Left renal cortex interstitium (tissue), 4 donors: Measurements from ENCODE around the gene CACNA1I. TPM values are rescaled to one million over a fixed set of nuclear protein-coding genes. Genes with fewer than 3 reads are reported as not detected.

Experiments
- DNase-seq, 4 donors: peaks; one replicate each; pipeline ENCODE4 v3.0.0-alpha.2; 2013; ENCODE audit warnings: low read depth in 4 of 4, low spot score in 2 of 4, missing footprints in 1 of 4
- polyA plus RNA-seq, 4 donors: library from polyadenylated mRNA; unstranded; fragments of 120-200 nt; gene quantifications; one replicate each; pipeline ENCODE4 v1.2.1, GENCODE V29; 2013; ENCODE audit not compliant: insufficient read length in 4 of 4

CACNA1I gene
- polyA plus RNA-seq, 4 donors = 0.04 to 0.13 (median 0.06) TPM

DNA sequence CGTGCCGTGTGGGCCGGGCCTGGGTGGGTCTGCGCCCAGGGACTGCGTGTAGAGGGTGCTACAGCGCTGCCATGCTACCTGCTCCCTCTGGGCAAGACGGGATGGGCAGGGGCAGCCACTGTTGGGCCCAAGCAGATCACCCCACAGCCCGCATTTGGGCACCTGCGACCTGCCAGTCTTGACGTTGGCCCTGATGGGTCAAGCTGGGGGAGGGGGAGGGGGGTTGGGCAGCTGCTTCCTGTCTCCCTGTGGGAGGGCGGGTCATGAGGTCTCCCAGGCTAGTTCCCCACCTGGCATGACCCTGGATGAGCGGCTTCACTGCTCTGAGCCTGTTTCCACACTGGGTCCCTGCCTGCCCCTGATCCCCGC, 35.2 kb upstream of the CACNA1I start:
- DNase-seq = no peak

DNA sequence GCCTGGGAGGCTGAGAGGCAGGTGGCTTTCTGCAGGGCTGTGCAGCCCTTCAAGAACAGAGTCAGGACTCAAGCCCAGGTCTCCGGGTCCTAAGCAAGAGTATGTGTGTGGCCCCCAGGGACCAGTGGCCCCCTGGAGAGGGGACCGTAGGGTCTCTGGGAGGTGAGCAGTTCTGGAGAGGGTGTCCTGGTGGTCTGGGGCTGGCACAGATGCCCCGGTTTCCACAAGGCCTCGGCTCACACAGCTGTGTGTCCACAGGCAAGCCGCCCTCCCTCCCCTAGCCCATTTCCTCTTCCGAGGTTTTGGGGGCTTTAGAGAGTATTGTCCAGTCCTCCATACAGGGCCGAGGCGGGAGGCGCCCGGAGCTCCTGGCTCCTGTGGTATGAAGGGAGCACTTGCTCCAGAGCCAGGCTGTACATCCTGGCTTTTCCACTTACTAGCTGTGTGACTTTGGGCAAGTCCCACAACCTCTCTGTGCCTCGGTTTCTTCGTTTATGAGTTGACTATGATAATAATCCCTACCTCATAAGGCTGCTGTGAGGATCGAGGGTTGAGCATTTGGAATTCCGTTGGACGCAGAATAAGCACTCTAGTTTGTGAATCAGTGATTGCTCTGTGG, 34.6 kb upstream of the CACNA1I start:
- DNase-seq = no peak

DNA sequence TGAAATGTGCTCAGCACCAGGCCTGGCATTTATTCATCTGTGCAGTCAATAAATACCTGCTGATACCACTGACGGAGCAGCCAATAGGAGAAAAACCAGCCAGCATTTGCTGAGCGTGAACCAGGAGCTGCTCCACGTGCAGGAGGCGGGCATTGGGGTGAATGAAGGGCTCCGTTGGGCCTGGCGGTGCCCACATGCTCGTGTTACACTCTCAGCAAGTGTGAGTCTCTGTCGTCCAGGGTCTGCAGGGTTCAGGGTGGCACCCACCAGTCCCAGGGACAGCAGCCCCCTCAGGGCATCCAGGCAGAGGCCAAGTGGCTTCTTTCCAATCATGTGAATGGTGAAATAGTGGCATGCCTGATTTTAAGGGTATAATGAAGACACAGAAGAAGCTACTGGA, 33.8 kb upstream of the CACNA1I start:
- DNase-seq = no peak

DNA sequence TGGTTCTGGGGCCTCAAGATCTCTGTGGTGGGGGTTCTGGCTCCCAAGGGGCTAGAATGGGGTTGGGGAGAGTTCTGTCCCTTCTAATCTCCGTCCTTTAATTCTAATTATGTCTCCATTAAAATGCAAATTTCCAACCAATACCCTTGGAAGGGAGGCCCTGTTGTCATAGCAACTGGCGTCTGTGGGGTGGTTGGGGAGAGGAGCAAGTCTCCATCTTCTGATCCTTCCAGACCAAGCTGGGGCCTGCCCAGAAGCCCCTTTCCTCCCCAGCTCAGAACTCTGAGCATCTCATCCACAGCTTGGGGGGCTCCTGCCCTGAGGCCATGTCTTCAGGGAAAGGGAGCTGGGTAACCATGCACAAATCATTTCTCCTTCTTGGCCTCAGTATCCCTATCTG, 32.6 kb upstream of the CACNA1I start:
- no peak for DNase-seq

DNA sequence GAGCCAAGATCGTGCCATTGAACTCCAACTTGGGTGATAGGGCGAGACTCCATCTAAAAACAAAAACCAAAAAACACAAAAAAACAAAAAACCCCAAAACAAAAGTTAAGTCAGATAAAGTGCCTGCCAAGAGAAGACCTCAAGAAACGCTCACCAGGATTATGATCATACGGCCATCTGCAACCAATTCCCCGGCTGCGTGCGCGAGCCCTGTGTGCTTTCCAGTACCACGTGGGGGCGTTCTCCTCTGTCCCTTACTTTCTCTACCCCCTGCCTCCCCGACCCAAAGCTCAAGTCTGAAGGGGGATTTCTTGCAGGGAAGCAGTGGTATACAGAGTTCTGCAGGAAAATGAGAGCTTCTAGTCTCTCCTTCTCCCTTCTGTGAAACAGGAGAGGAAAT, 27.5 kb upstream of the CACNA1I start:
- no peak for DNase-seq

DNA sequence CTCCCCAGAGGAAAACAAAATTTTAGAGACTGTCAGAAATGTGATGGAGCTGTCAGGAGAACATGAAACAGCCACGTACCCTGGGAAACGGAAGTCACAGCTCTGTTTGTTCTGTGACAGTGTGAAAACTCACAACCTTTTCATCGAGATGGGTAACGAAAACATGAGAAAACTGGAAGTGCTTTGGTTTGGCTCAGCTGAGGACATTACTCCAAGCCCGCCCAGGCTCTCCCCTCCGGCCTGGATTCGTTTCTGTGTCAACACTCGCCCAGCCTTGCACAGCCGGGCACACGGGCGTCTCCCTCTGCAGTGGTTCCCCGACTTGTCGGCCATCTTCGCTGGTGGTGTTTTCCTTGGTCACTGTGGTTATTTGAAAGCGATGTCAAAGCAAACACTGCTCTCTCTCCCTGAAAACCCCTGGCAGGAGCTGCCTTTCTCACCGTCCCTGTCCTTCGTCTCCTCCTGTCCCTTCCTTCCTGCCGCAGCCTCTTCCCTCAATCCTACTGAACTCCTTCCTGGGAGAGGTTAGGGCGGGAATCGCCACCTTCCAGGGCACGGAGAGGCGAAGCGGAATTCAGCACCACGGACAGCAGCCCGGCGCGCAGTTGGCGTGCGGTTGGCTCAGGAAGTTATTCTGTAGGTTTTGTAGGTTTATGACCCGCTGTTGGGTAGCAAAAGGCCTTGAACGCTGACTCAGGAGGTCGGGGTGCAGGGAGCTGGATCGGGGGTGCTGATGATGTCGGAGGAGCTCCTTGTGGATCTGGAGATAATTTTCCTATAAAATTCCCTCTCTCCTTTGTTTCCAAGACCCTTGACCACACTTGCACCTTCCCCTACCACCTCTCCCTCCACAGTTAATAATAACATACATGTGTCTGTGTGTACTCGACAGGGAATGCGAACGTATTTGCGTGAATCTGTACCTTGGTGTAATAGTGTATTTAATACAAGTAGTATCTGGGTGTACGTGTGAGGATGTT, 24.9 kb upstream of the CACNA1I start:
- DNase-seq = peak in 2 of 4 donors; percentile 55 to 63

DNA sequence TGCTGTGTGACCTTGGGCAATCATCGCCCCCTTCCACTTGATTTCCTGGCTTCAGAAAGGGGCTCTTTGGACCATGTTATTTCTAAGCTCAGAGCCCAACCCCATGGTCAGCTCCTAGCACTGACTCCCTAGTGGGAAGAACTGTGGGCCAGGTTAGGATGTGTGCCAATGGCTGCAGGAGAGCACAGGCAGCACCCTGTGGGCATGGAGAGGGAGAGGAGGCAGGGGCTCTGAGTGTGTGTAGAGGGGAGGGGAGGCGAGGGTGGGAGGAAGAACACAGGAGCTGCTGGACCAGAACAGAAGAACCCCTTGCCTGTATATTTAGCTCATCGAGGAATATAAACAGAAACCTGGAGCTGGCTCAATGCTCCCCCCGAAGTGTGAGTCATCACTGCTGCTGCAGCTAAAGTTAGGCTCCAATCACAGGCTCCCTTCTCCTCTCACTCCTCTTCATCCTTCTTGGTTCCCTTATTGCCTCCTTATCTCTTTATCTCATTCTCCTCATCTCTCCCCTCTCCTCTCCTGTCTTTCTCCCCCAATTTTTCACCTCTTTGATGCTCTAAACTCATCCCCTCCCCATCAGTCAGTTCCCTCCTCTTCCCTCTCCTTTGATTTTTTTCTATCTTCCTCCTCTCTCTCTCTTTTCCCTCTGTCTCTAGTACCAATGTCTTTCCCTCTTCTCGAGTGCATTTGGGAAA, 23.5 kb upstream of the CACNA1I start:
- no peak for DNase-seq

DNA sequence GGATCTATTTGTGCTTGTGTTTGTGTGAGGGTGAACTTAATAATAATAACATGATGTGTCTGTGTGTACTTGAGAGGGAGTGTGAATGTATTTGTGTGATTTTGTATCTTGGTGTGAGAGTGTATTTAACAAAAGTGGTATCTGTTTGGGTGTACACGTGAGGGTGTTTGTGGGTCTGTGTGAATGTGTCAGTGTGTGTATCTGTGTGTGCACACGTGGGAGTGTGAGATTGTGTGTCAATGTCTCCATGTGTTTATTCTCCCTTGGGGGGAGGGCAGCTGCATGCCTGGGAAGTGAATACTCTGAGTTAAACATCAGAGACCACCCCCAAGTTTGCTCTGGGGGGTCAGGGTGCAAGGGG, 23.0 kb upstream of the CACNA1I start:
- no peak for DNase-seq

DNA sequence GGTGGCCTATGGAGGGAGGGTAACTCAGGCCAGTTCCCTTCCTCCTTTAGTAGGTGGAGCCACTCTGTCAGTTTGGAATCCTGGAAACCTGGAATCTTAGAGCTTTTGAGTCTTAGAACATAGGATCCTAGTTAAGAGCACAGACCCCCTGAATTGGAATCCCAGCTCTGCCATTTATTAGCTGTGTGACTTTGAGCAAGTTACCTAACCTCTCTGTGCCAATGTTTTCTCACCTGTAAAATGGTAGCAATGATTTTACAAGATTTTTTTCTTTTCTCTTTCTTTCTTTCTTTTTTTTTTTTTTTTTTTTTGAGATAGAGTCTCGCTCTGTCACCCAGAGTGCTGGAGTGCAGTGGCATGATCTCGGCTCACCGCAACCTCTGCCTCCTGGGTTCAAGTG, 17.1 kb upstream of the CACNA1I start:
- DNase-seq = no peak

DNA sequence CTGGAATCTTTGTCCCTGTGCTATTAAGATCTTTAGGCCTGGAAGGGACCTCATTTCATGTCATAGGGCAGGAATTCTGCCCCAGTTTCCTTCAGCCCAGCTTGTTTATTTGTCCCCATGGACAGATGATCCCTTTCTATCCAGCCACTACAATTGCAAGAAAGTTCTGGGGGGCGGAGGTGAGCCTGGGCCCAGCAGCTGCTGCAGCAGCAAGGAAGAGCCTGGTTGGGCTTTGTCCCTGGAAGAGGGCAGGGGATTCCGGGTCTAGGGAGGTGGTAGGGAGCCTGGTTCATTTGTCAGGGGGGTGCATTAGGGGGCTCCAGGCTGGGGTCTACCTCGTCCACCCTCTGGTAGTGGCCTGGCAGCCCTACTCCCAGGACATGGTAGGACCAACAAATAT, 16.4 kb upstream of the CACNA1I start:
- no peak for DNase-seq

DNA sequence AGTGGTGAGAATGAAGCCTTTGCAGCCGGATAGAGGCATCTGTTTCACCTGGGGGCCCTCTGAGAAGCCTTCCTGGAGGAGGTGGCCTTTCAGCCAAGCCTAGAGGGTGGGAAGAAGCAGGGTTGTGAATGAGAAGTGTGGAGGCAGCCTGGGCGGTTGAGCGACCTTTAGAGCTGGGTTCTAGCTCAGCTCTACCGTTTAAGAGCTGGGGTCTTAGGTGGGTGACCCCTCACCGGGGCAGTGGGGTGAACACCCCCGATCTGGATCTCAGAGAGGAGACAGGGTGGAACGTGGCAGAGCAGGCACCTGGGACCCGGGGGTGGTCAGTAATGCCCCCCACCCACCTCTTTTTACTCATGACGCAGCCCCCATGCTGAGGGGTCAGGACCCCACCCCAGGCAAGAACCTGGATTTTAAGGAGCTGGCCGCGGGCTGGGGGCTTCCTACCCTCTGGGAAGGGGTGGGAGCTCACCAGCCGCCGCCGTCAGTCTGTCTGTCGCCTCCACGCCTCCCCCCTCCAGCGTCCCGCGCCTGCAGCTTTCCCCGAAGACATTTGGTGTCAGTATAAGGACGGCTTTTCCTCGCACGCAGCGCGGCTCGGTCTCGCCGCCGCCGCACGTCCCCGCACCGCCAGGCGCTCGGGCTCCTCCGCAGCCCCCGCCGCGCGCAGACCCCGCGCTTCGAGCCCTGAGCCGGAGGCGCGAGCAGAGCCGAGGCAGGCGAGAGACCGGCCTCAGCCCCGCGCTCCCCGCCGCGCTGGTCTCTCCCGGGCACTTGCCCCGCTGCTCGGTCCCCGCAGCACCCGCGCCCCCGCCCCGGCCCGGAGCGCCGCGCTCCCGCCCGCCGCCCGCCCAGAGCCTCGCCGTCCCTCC, 13.3 kb upstream of the CACNA1I start:
- no peak for DNase-seq

DNA sequence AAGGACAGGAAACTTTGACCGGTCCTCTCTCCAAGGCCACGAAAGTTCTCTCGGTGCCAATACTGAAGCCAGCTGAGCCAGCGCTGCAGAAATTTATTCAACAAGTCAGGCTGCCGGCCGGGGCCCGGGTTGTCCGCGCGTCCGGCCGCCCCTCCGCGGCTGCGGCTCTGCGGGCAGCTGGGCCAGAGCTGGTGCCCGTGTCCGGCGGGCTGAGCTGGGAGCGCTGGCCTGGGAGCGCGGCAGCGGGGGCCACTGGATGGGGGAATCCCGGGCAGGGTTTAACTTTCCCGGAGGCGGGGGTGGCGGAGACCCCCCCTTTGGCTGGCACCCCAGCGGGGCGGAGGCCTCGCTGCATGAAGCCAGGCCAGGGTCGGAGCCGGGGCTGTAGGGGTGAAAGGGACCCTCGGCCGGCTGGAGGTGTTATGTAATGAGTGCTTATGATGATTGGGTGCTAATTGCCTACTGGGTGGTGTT, 12.3 kb upstream of the CACNA1I start:
- DNase-seq = no peak

DNA sequence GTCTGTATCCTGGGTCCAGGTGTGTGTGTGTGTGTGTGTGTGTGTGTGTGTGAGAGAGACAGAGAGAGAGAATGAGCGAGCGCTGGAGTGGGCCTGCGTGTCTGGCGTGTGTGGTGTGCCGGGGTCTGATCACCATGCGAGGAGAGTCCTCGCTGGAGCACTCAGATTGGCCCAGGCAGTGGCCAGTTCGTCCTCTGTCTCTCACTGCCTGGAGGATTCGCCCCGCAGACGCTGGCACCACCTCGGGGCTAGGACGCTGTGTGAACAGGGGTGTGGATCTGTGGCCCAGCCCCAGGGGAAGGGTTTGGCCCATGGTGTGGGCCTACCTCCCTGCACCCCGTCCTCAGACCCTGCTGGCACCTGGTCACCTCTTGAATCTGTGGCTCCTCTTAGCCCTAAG, 11.6 kb upstream of the CACNA1I start:
- no peak for DNase-seq

DNA sequence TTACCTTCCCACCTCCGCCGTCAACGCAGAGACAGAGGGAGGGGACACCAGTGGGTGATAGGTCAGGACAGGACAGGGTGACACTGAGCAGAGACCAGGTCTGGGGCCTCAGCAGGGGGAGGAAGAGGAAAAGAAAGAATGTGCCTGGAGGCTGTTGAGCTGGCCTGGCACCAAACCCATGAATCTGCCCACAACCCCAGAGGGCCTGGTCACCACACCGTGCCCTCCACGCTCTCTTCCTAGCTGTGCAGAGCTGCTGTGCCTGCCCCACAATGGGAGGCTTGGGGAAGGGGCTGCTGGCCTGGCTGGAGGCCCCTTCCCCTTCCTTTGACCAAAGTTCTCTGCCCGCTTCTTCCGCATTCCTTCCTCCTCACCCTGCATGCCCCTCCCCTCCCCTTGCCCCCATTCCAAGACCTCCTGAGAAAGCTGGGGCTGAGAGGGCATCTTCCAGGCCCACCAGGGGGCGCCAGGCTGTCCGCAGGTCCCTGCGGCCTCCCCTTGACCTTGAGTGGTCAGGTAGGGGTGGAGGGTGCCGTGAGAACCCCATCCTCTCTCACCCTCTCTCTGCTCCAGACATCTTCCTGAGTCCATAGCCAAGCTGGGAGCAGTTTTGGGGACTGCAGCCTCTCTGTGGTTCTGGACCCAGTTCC, 11.0 kb upstream of the CACNA1I start:
- DNase-seq = no peak

DNA sequence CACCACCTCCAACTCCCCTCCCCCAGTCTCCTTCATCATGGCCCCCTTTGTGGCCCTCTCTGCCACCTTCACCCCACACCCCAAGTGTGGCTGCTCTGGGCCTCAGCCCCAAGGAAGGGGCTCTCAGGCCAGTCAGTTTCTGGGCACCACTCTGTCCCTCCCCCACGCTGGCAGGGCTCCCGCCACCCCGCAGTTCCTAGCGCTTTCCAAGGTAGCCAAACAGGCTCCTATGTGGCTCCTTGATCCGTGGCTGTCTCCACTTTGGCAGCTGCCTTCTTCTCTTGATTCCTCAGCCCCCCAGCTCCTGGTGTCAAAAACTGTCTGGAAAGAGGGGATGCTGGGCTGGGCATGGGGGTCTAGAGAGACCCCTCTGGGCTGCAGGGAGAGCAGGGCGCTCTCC, 10.4 kb upstream of the CACNA1I start:
- no peak for DNase-seq

DNA sequence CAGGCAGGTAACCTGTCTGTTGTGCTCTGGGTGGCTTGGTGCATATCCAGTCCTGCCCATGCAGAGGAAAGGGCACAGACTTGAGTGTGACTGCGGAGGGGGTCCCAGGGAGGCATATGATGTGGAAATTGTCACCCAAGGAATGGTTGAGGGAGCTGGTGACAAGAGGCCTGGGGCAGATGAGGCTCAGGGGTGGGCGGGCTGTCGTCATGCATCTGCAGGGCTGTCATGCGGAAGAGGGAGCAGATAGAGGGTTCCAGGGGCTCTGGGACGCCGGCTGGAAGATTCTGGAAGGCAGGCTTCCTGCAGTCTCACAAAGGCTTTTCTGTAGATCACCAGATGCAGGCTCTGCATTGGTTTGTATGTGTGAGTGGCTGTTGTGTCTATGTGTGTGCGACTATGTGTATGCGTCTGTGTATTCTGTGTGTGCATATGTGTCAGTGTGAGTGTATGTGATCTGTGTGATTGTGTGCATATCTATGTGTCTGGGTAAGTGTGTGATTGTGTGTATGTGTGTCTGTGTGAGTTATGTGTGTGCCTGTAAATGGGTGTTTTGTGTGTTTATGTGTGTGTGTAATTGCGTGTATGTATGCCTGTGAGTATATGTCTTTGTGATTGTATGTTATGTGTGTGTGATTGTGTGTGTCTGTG, 7.6 kb upstream of the CACNA1I start:
- no peak for DNase-seq

DNA sequence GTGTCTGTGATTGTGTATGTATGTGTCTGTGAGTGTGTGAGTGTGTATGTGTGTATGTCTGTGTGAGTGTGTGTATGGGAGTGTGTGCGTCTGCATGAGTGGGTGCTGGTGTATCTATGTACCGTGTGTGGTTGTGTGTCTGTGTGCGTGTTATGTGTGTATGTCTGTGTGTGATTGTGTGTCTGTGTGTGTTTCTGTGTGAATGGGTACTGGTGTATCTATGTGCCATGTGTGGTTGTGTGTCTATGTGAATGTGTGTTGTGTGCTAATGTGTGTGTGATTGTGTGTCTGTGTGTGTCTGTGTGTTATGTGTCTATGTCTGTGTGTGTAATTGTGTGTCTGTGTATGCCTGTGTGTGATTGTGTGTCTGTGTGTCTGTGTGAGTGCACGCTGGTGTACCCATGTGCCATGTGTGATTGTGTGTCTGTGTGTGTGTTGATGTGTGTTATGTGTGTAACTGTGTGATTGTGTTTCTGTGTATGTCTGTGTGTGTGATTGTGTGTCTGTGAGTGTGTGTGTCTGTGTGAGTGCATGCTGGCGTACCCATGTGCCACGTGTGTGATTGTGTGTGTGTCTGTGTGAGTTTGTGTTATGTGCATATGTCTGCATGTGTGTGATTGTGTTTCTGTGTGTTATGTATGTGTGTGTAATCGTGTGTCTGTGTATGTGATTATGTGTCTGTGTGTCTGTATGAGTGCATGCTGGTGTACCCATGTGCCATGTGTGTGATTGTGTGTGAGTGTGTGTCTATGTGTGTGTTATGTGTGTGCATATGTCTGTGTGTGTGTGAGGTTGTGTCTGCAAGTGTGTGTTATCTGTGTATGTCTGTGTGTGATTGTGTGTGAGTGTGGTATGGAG, 6.8 kb upstream of the CACNA1I start:
- no peak for DNase-seq

DNA sequence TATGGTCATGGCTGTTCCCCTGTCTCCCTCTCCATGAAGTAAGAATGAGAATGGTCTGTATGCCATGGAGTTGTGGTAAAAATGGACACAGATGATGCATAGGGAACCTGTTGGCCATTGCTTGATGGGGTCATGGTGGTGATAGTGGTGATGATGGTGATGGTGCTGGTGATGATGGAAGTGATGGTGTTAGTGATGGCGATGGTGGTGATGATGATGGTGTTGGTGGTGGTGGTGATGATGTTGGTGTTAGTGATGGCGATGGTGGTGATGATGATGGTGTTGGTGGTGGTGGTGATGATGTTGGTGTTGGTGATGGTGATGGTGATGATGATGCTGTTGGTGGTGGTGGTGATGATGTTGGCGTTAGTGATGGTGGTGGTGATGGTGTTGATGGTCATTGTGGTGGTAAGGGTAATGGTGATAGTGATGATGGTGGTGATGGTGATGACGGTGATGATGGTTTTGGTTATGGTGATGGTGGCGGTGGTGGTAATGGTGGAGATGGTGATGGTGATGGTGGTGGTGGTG, 5.1 kb upstream of the CACNA1I start:
- no peak for DNase-seq
